OCI-LY1 (cell line): ENCODE measurements around the gene ABCC2.

Experiments
- H2AFZ ChIP-seq: fragments of 200-600 bp; sonication (generic), shearing (Covaris generic); 2 replicates; pipeline ENCODE4 v1.6.0; 2014; ENCODE audit warnings: antibody characterized with exemption, mild to moderate bottlenecking, low read length
- H3F3A ChIP-seq: fragments of 200-600 bp; sonication (generic), shearing (Covaris generic); 2 replicates; pipeline ENCODE4 v1.6.0; 2014; ENCODE audit warnings: mild to moderate bottlenecking, antibody characterized with exemption, low read length, moderate library complexity; ENCODE audit not compliant: insufficient read depth
- H3K27ac ChIP-seq: fragments of 200-600 bp; sonication (generic); 2 replicates; pipeline ENCODE4 v1.5.1; 2014; ENCODE audit warnings: low read length, mixed run types, mild to moderate bottlenecking, low read depth; ENCODE audit not compliant: poor library complexity, severe bottlenecking
- H3K27me3 ChIP-seq: fragments of 200-600 bp; sonication (generic); 2 replicates; pipeline ENCODE4 v1.6.0; 2014; ENCODE audit warnings: antibody characterized with exemption, mild to moderate bottlenecking, low read length, moderate library complexity; ENCODE audit not compliant: insufficient read depth
- H3K36me3 ChIP-seq: fragments of 200-600 bp; sonication (generic); 2 replicates; pipeline ENCODE4 v1.6.1; 2014; ENCODE audit warnings: mild to moderate bottlenecking, antibody characterized with exemption, low read length, moderate library complexity, mixed read lengths; ENCODE audit not compliant: insufficient read depth
- H3K4me1 ChIP-seq: fragments of 200-600 bp; sonication (generic); 2 replicates; pipeline ENCODE4 v1.5.1; 2014; ENCODE audit warnings: mild to moderate bottlenecking, low read length, moderate library complexity; ENCODE audit not compliant: insufficient read depth, severe bottlenecking
- H3K4me2 ChIP-seq: fragments of 200-600 bp; sonication (generic), shearing (Covaris generic); 2 replicates; pipeline ENCODE4 v1.6.1; 2014; ENCODE audit warnings: low read length
- H3K4me3 ChIP-seq: fragments of 200-600 bp; sonication (generic); 2 replicates; pipeline ENCODE4 v1.5.1; 2014; ENCODE audit warnings: low read length, low read depth, mild to moderate bottlenecking, mixed read lengths; ENCODE audit not compliant: poor library complexity, severe bottlenecking
- H3K79me2 ChIP-seq: fragments of 200-600 bp; shearing (Covaris generic); 2 replicates; pipeline ENCODE4 v1.6.1; 2016; ENCODE audit warnings: mixed run types, low read length, mixed read lengths; ENCODE audit not compliant: insufficient read depth
- H3K9ac ChIP-seq: fragments of 200-600 bp; sonication (generic), shearing (Covaris generic); 2 replicates; pipeline ENCODE4 v1.6.1; 2014; ENCODE audit warnings: mild to moderate bottlenecking, low read length, mixed read lengths
- H3K9me2 ChIP-seq: fragments of 200-600 bp; sonication (generic), shearing (Covaris generic); 2 replicates; pipeline ENCODE4 v1.6.1; 2014; ENCODE audit warnings: low read depth, mild to moderate bottlenecking, low read length, mixed read lengths
- H3K9me3 ChIP-seq: fragments of 200-600 bp; shearing (Covaris generic); 2 replicates; pipeline ENCODE4 v1.6.1; 2014; ENCODE audit warnings: low read length, mixed read lengths
- H4K20me1 ChIP-seq: fragments of 200-600 bp; sonication (generic), shearing (Covaris generic); 2 replicates; pipeline ENCODE4 v1.6.0; 2016; ENCODE audit warnings: mild to moderate bottlenecking, low read length; ENCODE audit not compliant: insufficient read depth
- EZH2 ChIP-seq: fragments of 200-600 bp; sonication (generic), shearing (Covaris generic); IDR thresholded peaks from 2 replicates; pipeline ENCODE4 v1.8.0; 2017; ENCODE audit warnings: borderline replicate concordance, mixed run types, mild to moderate bottlenecking, antibody characterized with exemption, low read length, moderate library complexity, mixed read lengths
- TF ChIP-seq, protein P1 (sequence below): fragments of 200-600 bp; sonication (generic), shearing (Covaris generic); IDR thresholded peaks from 2 replicates; pipeline ENCODE4 v1.5.1; 2017; ENCODE audit warnings: mild to moderate bottlenecking, antibody characterized with exemption, low read length, moderate library complexity, mixed read lengths

ABCC2 gene

GRCh38 chr10:99812177-99812576 lies 29.7 kb downstream of the ABCC2 start:
- Histone ChIP-seq H3K4me2 (no peak overlapping the region), H3K4me3 (no peak overlapping the region), H3K27ac (no peak overlapping the region), H3K36me3 (no peaks in the 10 kb centered on the region), H3K9ac (no peak overlapping the region), H3K27me3 (no peaks in the 10 kb centered on the region), H2AFZ (no peak overlapping the region), H3K9me3 (no peaks in the 10 kb centered on the region), H3F3A (no peaks in the 10 kb centered on the region), H3K79me2 (no peaks in the 10 kb centered on the region), H3K9me2 (no peaks in the 10 kb centered on the region), H3K4me1 (no peaks in the 10 kb centered on the region), H4K20me1 (no peaks in the 10 kb centered on the region)
- TF ChIP-seq, protein P1, sequence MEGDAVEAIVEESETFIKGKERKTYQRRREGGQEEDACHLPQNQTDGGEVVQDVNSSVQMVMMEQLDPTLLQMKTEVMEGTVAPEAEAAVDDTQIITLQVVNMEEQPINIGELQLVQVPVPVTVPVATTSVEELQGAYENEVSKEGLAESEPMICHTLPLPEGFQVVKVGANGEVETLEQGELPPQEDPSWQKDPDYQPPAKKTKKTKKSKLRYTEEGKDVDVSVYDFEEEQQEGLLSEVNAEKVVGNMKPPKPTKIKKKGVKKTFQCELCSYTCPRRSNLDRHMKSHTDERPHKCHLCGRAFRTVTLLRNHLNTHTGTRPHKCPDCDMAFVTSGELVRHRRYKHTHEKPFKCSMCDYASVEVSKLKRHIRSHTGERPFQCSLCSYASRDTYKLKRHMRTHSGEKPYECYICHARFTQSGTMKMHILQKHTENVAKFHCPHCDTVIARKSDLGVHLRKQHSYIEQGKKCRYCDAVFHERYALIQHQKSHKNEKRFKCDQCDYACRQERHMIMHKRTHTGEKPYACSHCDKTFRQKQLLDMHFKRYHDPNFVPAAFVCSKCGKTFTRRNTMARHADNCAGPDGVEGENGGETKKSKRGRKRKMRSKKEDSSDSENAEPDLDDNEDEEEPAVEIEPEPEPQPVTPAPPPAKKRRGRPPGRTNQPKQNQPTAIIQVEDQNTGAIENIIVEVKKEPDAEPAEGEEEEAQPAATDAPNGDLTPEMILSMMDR = no peak
- TF ChIP-seq EZH2 = no peak

GRCh38 chr10:99814143-99814542 lies 31.7 kb downstream of the ABCC2 start:
- no peak overlapping the region for H3K27ac ChIP-seq
- no peak overlapping the region for H3K4me3 ChIP-seq
- H3K36me3 ChIP-seq = no peaks in the 10 kb centered on the region
- no peaks in the 10 kb centered on the region for H3K9me2 ChIP-seq
- TF ChIP-seq, protein P1 = no peak
- TF ChIP-seq EZH2 = no peak
- no peaks in the 10 kb centered on the region for H3K4me1 ChIP-seq
- H3F3A ChIP-seq = no peaks in the 10 kb centered on the region
- no peak overlapping the region for H3K4me2 ChIP-seq
- no peak overlapping the region for H3K9ac ChIP-seq
- H3K9me3 ChIP-seq = no peaks in the 10 kb centered on the region
- H2AFZ ChIP-seq = no peak overlapping the region
- H3K79me2 ChIP-seq = no peaks in the 10 kb centered on the region
- no peaks in the 10 kb centered on the region for H4K20me1 ChIP-seq
- H3K27me3 ChIP-seq = no peaks in the 10 kb centered on the region

DNA sequence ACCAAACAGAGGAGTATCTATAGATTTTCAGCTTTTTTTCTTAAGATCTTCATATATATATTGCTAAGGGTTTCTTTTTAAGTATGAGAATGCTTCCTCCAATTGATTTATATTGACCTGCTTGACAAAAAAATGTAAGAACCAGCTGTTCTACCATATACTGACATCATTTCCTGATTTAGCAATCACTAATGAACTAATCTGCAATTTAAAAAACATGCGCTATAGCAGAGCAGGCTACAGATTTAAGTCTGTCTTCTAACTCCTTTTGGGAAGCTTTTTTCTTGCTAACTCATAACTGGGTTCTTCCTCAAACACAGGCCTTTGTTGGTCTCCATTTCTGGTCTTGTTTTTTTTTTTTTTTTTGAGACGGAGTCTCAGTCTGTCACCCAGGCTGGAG lies 33.2 kb downstream of the ABCC2 start:
- no peak overlapping the region for H3K27ac ChIP-seq
- H3K27me3 ChIP-seq = no peaks in the 10 kb centered on the region
- H4K20me1 ChIP-seq = no peaks in the 10 kb centered on the region
- H3K36me3 ChIP-seq = no peaks in the 10 kb centered on the region
- H3K9ac ChIP-seq = no peak overlapping the region
- no peak for TF ChIP-seq EZH2
- TF ChIP-seq, protein P1 = no peak
- no peak overlapping the region for H3K4me2 ChIP-seq
- H3F3A ChIP-seq = no peaks in the 10 kb centered on the region
- H3K4me3 ChIP-seq = no peak overlapping the region
- no peaks in the 10 kb centered on the region for H3K9me2 ChIP-seq
- H3K4me1 ChIP-seq = no peaks in the 10 kb centered on the region
- H2AFZ ChIP-seq = no peak overlapping the region
- H3K9me3 ChIP-seq = no peaks in the 10 kb centered on the region
- no peaks in the 10 kb centered on the region for H3K79me2 ChIP-seq
